ENCODE data around the gene C12orf57. TPM values are rescaled to one million over a fixed set of nuclear protein-coding genes. Genes with fewer than 3 reads are reported as not detected.

Gene C12orf57
- total and polyA plus RNA-seq, 2 experiments from 2014 or later = 217 to 219 TPM

- Histone ChIP-seq H3K27me3 (peaks cover 12% of the 10 kb centered on the region), H3K36me3 (replicated peaks; ENCODE audit: insufficient read depth, low read depth) (no peaks in the 10 kb centered on the region), H3K4me2 (no peak overlapping the region), H2AFZ (no peak overlapping the region), H3K79me2 (no peaks in the 10 kb centered on the region), H3K4me3 (no peak overlapping the region), H3K9me2 (replicated peaks; ENCODE audit: insufficient read depth) (no peaks in the 10 kb centered on the region), H3K27ac (no peak overlapping the region), H3K4me1 (ENCODE audit: insufficient read depth) (peaks cover 7% of the 10 kb centered on the region), H4K20me1 (ENCODE audit: insufficient read depth, poor library complexity, severe bottlenecking) (no peaks in the 10 kb centered on the region), H3K9me3 (ENCODE audit: low read depth) (no peaks in the 10 kb centered on the region)
- DNase-seq (ENCODE audit: low spot score) = no peak
- TF ChIP-seq EZH2phosphoT487 (IDR thresholded peaks at IDR 0.05; ENCODE audit: low read depth, severe bottlenecking, unreplicated experiment) (no peak), EZH2 (IDR thresholded peaks at IDR 0.05; ENCODE audit: borderline replicate concordance) (no peak), CTCF (IDR thresholded peaks at IDR 0.05; ENCODE audit: poor library complexity) (no peak)
- WGBS (ENCODE audit: low lambda C conversion rate, missing lambda C conversion rate) = 91% methylated on average over 4 of the region's 4 CpGs
These were observed 34.2 kb upstream of the C12orf57 start for GRCh38 chr12:6909421-6910145.

- peaks cover 16% of the 10 kb centered on the region for H3K27me3 ChIP-seq
- H4K20me1 ChIP-seq (ENCODE audit: insufficient read depth, poor library complexity, severe bottlenecking) = no peaks in the 10 kb centered on the region
- no peak for TF ChIP-seq EZH2phosphoT487 (IDR thresholded peaks at IDR 0.05; ENCODE audit: low read depth, severe bottlenecking, unreplicated experiment)
- no peak for TF ChIP-seq CTCF (IDR thresholded peaks at IDR 0.05; ENCODE audit: poor library complexity)
- TF ChIP-seq EZH2 (IDR thresholded peaks at IDR 0.05; ENCODE audit: borderline replicate concordance) = no peak
- no peak overlapping the region for H3K4me3 ChIP-seq
- no peaks in the 10 kb centered on the region for H3K9me3 ChIP-seq (ENCODE audit: low read depth)
- DNase-seq (ENCODE audit: low spot score) = no peak
- H2AFZ ChIP-seq = no peak overlapping the region
- no peaks in the 10 kb centered on the region for H3K9me2 ChIP-seq (replicated peaks; ENCODE audit: insufficient read depth)
- H3K36me3 ChIP-seq (replicated peaks; ENCODE audit: insufficient read depth, low read depth) = no peaks in the 10 kb centered on the region
- H3K4me2 ChIP-seq = no peak overlapping the region
- peaks cover 11% of the 10 kb centered on the region for H3K4me1 ChIP-seq (ENCODE audit: insufficient read depth)
- 92% methylated on average over 15 of the region's 15 CpGs for WGBS (ENCODE audit: low lambda C conversion rate, missing lambda C conversion rate)
- H3K79me2 ChIP-seq = no peaks in the 10 kb centered on the region
- H3K27ac ChIP-seq = no peak overlapping the region
These were observed 31.5 kb upstream of the C12orf57 start for GRCh38 chr12:6912164-6912935.

GRCh38 chr12:6914246-6914946, 29.4 kb upstream of the C12orf57 start, which contains the start of gene ENO2:
Gene ENO2, plus strand, starts transcription at chr12:6914580. Its CDS starts 1,253 bp downstream, at chr12:6915833.
- Histone ChIP-seq H3K79me2 (no peaks in the 10 kb centered on the region), H3K27me3 (peaks cover 16% of the 10 kb centered on the region), H3K9me2 (replicated peaks; ENCODE audit: insufficient read depth) (no peaks in the 10 kb centered on the region), H2AFZ (peak within 1 kb of the TSS; percentile 96), H3K27ac (peak within 1 kb of the TSS; percentile 48), H3K4me2 (peak within 1 kb of the TSS; percentile 99), H3K4me1 (ENCODE audit: insufficient read depth) (peaks cover 11% of the 10 kb centered on the region), H3K4me3 (peak within 1 kb of the TSS; percentile 52), H4K20me1 (ENCODE audit: insufficient read depth, poor library complexity, severe bottlenecking) (no peaks in the 10 kb centered on the region), H3K9me3 (ENCODE audit: low read depth) (no peaks in the 10 kb centered on the region), H3K36me3 (replicated peaks; ENCODE audit: insufficient read depth, low read depth) (no peaks in the 10 kb centered on the region)
- TF ChIP-seq EZH2phosphoT487 (IDR thresholded peaks at IDR 0.05; ENCODE audit: low read depth, severe bottlenecking, unreplicated experiment) (no peak), CTCF (IDR thresholded peaks at IDR 0.05; ENCODE audit: poor library complexity) (no peak), EZH2 (IDR thresholded peaks at IDR 0.05; ENCODE audit: borderline replicate concordance) (no peak)
- 3% methylated on average over 20 of the region's 68 CpGs for WGBS (ENCODE audit: low lambda C conversion rate, missing lambda C conversion rate)
- peak; percentile 86 for DNase-seq (ENCODE audit: low spot score)

Measured in hepatocyte (in vitro differentiated cells).